Erythroblast (primary cell): Measurements from ENCODE around the gene RNU6-8.

ENCODE experiments used
- GATA1 ChIP-seq: IDR thresholded peaks from 2 replicates; pipeline ENCODE4 v1.6.1; 2011; ENCODE audit warnings: low read depth, mild to moderate bottlenecking, control low read depth, low read length, moderate library complexity
- POLR2A ChIP-seq: IDR thresholded peaks from 2 replicates; pipeline ENCODE4 v1.6.1; 2011; ENCODE audit warnings: mild to moderate bottlenecking, low read length

DNA sequence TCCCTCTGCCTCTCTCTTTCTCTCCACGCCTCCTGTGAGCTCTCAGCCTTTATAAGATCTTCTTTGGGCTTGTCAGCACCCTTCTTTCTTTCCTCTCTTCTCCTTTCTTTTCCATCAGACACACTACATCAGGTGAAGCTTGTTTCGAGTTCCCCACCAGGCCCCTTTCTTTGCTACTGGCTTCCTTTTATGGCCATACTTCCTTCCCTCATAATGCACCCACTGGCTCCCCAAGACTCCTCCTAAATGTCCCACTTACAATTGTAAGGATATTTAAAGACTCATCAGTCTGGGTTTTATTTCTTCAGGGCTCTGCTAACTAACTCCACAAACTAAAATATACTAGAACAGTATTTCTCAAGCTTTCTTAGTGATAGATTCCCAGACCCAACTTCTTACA lies 3.5 kb upstream of the RNU6-8 start:
- TF ChIP-seq POLR2A = no peak
- no peak for TF ChIP-seq GATA1
